ENCODE results near the gene FAM25G. TPM values are rescaled to one million over a fixed set of nuclear protein-coding genes. Genes with fewer than 3 reads are reported as not detected.

FAM25G gene
- polyA plus RNA-seq, 3 donors: not detected

GRCh38 chr10:47440207-47440606 lies 51.3 kb downstream of the FAM25G start:
- no peaks in the 10 kb centered on the region for H3K4me1 ChIP-seq (ENCODE audit: control insufficient read depth in 1 of 2, insufficient read depth in 2 of 2, low read length in 2 of 2)
- H3K9me3 ChIP-seq (replicated peaks in 1 of 2; ENCODE audit: control insufficient read depth in 1 of 2, insufficient read depth in 1 of 2, low read length in 2 of 2): peaks cover 0 to 6% of the 10 kb centered on the region in 2 donors
- no peaks in the 10 kb centered on the region for H3K27me3 ChIP-seq (ENCODE audit: control insufficient read depth in 2 of 2, insufficient read depth in 2 of 2, low read length in 2 of 2)
- intact Hi-C loops (cut with micrococcal nuclease): no loop called here
- TF ChIP-seq CTCF (IDR thresholded peaks at IDR 0.05): no peak
- H3K27ac Mint-ChIP-seq: no peak overlapping the region
- no peaks in the 10 kb centered on the region for H3K36me3 ChIP-seq (replicated peaks in 1 of 2; ENCODE audit: control insufficient read depth in 1 of 2, insufficient read depth in 2 of 2, low read length in 2 of 2)
- no peak overlapping the region for H3K9ac ChIP-seq (ENCODE audit: insufficient read depth, low read length, poor library complexity, severe bottlenecking)
- no peaks in the 10 kb centered on the region for H4K20me1 ChIP-seq (ENCODE audit: insufficient read depth, low read length)
- H3K27me3 Mint-ChIP-seq (ENCODE audit: low read depth in 3 of 3): peaks cover 0 to 7% (median 3%) of the 10 kb centered on the region in 3 donors
- H3K4me3 Mint-ChIP-seq: no peak overlapping the region
- H3K9me3 Mint-ChIP-seq: peaks cover 2 to 7% (median 2%) of the 10 kb centered on the region in 7 donors
- H3K4me3 ChIP-seq (replicated peaks in 1 of 3; ENCODE audit: low read depth in 2 of 3, low read length in 3 of 3): no peak overlapping the region
- H3K27ac ChIP-seq (ENCODE audit: low read depth in 1 of 2, low read length in 2 of 2): no peak overlapping the region
- H3K4me1 Mint-ChIP-seq: no peaks in the 10 kb centered on the region
- no peaks in the 10 kb centered on the region for H3K36me3 Mint-ChIP-seq
- H2AFZ ChIP-seq (ENCODE audit: insufficient read depth, low read depth, low read length, poor library complexity, severe bottlenecking): no peak overlapping the region
- DNase-seq: no peak
- H3K4me2 ChIP-seq (replicated peaks; ENCODE audit: extremely low read depth, low read length, poor library complexity, severe bottlenecking): no peak overlapping the region
- WGBS (ENCODE audit: insufficient coverage): 100% methylated on average over 1 of the region's 4 CpGs
- no peaks in the 10 kb centered on the region for H3K79me2 ChIP-seq (ENCODE audit: insufficient read depth, low read length)

GRCh38 chr10:47438857-47439474 lies 52.5 kb downstream of the FAM25G start:
- DNase-seq: no peak
- Histone ChIP-seq H3K4me2 (replicated peaks; ENCODE audit: extremely low read depth, low read length, poor library complexity, severe bottlenecking) (no peak overlapping the region), H2AFZ (ENCODE audit: insufficient read depth, low read depth, low read length, poor library complexity, severe bottlenecking) (no peak overlapping the region), H3K36me3 (replicated peaks in 1 of 2; ENCODE audit: control insufficient read depth in 1 of 2, insufficient read depth in 2 of 2, low read length in 2 of 2) (no peaks in the 10 kb centered on the region), H3K4me3 (replicated peaks in 1 of 3; ENCODE audit: low read depth in 2 of 3, low read length in 3 of 3) (no peak overlapping the region), H3K79me2 (ENCODE audit: insufficient read depth, low read length) (no peaks in the 10 kb centered on the region), H3K9me3 (replicated peaks in 1 of 2; ENCODE audit: control insufficient read depth in 1 of 2, insufficient read depth in 1 of 2, low read length in 2 of 2) (no peaks in the 10 kb centered on the region), H3K27ac (ENCODE audit: low read depth in 1 of 2, low read length in 2 of 2) (no peak overlapping the region), H3K27me3 (ENCODE audit: control insufficient read depth in 2 of 2, insufficient read depth in 2 of 2, low read length in 2 of 2) (no peaks in the 10 kb centered on the region), H4K20me1 (ENCODE audit: insufficient read depth, low read length) (no peaks in the 10 kb centered on the region), H3K9ac (ENCODE audit: insufficient read depth, low read length, poor library complexity, severe bottlenecking) (no peak overlapping the region), H3K4me1 (ENCODE audit: control insufficient read depth in 1 of 2, insufficient read depth in 2 of 2, low read length in 2 of 2) (no peaks in the 10 kb centered on the region)
- Mint-ChIP-seq H3K36me3 (no peaks in the 10 kb centered on the region), H3K27ac (no peak overlapping the region), H3K27me3 (ENCODE audit: low read depth in 3 of 3) (peaks cover 0 to 7% (median 3%) of the 10 kb centered on the region in 3 donors), H3K4me1 (no peaks in the 10 kb centered on the region), H3K9me3 (peaks cover 0 to 7% (median 2%) of the 10 kb centered on the region in 7 donors), H3K4me3 (no peak overlapping the region)
- TF ChIP-seq CTCF (IDR thresholded peaks at IDR 0.05): no peak
- WGBS (ENCODE audit: insufficient coverage): 67% methylated on average over 3 of the region's 6 CpGs
- intact Hi-C loops (cut with micrococcal nuclease): no loop called here

Small RNA genes lying within 50 kb of the gene (small RNA-seq; reads per million reads assigned to genes)
- gene AL591684.3 (ENCODE audit: insufficient read length, low read depth): not detected
- gene RNA5SP312 (ENCODE audit: insufficient read length, low read depth): not detected

Other genes starting within 250 kb of the FAM25G start
- gene GDF10, start 191.5 kb downstream of the FAM25G start, polyA plus RNA-seq: not detected
- not detected for gene GDF2, start 169.2 kb downstream of the FAM25G start, polyA plus RNA-seq
- gene RBP3, start 143.3 kb downstream of the FAM25G start, polyA plus RNA-seq: not detected
- gene ZNF488, start 107.4 kb downstream of the FAM25G start, polyA plus RNA-seq: not detected
- gene ANXA8, start 7.6 kb downstream of the FAM25G start, polyA plus RNA-seq: 1 to 10 TPM in 1 of 3 donors, under 1 TPM in 2; 0.52 to 2.9 (median 0.97) TPM
- 10 to 100 TPM in 1 of 3 donors, under 1 TPM in 1, not detected in 1; 0.24 to 11.2 TPM for gene AGAP9, start 31.9 kb upstream of the FAM25G start, polyA plus RNA-seq